ENCODE data around the gene MN1. TPM values are rescaled to one million over a fixed set of nuclear protein-coding genes. Genes with fewer than 3 reads are reported as not detected.

The MN1 gene
- total RNA-seq, 1 donor from 2014 or later = 0.07 TPM

GRCh38 chr22:27786291-27786932 is 15.1 kb downstream of the MN1 start:
- H3K4me3 Mint-ChIP-seq = no peak overlapping the region
- H3K9me3 Mint-ChIP-seq = no peaks in the 10 kb centered on the region
- no peaks in the 10 kb centered on the region for H3K36me3 Mint-ChIP-seq (ENCODE audit: low read depth)
- no peak for TF ChIP-seq CTCF (IDR thresholded peaks at IDR 0.05)
- DNase-seq = no peak
- intact Hi-C loops (cut with micrococcal nuclease) = no loop called here
- POLR2A ChIA-PET = no interaction called here
- no peak for ATAC-seq (ENCODE audit: low read depth)
- H3K27ac Mint-ChIP-seq = no peak overlapping the region
- CTCF ChIA-PET = no interaction called here
- peaks cover 4% of the 10 kb centered on the region for H3K27me3 Mint-ChIP-seq
- H3K4me1 Mint-ChIP-seq = no peaks in the 10 kb centered on the region

DNA sequence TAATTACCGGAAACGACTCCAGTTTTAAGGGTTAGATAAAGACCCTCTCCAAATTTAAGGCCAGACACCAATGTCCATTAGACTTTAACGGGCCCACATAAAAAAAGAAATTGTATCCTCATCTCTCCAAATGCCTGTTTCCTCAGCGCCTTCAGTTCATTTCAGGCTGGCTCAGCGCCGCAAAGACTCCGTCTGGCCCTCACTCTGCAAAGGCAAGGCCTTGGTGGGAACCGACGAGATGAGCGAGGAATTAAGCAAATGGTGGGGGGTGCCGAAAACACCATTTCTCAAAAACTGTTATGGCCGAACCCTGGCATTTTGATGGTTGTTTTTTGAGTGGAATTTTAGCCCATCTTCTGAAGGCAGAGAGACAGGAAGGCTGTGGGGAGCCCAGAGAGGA is 15.7 kb downstream of the MN1 start:
- Mint-ChIP-seq H3K27me3 (peaks cover 4% of the 10 kb centered on the region), H3K9me3 (no peaks in the 10 kb centered on the region), H3K27ac (no peak overlapping the region), H3K36me3 (ENCODE audit: low read depth) (no peaks in the 10 kb centered on the region), H3K4me1 (no peaks in the 10 kb centered on the region), H3K4me3 (no peak overlapping the region)
- ATAC-seq (ENCODE audit: low read depth) (no peak), DNase-seq (no peak)
- ChIA-PET CTCF (no interaction called here), POLR2A (no interaction called here)
- intact Hi-C loops (cut with micrococcal nuclease) = no loop called here
- no peak for TF ChIP-seq CTCF (IDR thresholded peaks at IDR 0.05)

DNA sequence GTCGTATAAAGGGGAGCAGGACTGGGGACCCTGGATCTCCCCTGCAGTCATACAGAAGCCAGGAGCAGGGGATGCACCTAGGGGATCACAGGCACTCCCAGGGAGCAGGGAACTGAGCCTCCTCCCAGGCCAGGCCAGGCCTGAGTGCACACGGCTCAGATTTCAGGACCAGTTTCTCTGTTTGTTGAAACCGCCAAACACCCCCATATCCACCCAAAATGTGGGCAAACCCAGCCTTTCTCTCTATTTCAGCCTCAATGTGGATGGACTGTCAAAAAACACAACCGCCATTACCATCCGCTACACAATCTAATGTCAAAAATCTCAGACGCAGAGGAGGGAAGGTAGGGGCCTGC is 17.5 kb downstream of the MN1 start:
- H3K4me3 Mint-ChIP-seq = no peak overlapping the region
- peaks cover 7% of the 10 kb centered on the region for H3K27me3 Mint-ChIP-seq
- no peaks in the 10 kb centered on the region for H3K4me1 Mint-ChIP-seq
- no peak for TF ChIP-seq CTCF (IDR thresholded peaks at IDR 0.05)
- no peak overlapping the region for H3K27ac Mint-ChIP-seq
- no peaks in the 10 kb centered on the region for H3K36me3 Mint-ChIP-seq (ENCODE audit: low read depth)
- DNase-seq (no peak), ATAC-seq (ENCODE audit: low read depth) (no peak)
- H3K9me3 Mint-ChIP-seq = no peaks in the 10 kb centered on the region
- ChIA-PET CTCF (no interaction called here), POLR2A (no interaction called here)
- intact Hi-C loops (cut with micrococcal nuclease) = no loop called here

DNA sequence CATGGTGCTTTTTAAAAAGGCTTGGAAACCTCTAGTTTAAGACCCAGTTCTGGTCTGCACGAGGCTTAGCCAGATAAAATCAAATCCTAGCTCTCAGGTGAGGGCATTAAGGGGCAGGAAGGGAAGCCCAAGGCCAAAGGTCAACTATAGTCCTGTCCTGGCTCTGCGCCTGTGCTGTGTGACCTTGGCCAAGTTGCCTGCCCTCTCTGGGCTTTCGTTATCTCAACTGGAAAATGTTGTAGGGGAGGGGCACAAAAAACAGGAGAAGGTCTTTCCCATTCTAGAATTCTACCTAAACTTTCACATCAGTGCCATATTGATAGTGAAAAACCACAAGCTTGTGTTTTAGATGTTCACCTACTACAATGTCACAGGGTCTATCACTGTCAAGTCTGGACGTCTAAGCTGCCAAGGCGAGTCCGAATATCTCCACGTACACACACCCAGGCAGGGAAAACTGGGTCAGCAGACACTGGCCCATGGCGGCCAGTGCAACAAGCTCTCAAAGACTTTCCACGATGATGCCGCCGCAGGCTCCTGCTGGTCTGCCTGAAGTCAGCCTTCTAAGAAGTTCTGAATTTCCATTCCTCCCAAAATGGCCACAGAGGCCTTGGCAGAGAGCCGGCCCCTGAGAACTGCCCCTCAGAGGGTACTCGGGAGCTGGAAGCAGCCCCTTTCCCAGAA is 18.0 kb downstream of the MN1 start:
- H3K27me3 Mint-ChIP-seq = peaks cover 7% of the 10 kb centered on the region
- TF ChIP-seq CTCF (IDR thresholded peaks at IDR 0.05) = no peak
- no peak overlapping the region for H3K4me3 Mint-ChIP-seq
- no peak for ATAC-seq (ENCODE audit: low read depth)
- no peaks in the 10 kb centered on the region for H3K9me3 Mint-ChIP-seq
- H3K4me1 Mint-ChIP-seq = no peaks in the 10 kb centered on the region
- no peak for DNase-seq
- no peaks in the 10 kb centered on the region for H3K36me3 Mint-ChIP-seq (ENCODE audit: low read depth)
- CTCF ChIA-PET = no interaction called here
- intact Hi-C loops (cut with micrococcal nuclease) = no loop called here
- no peak overlapping the region for H3K27ac Mint-ChIP-seq
- POLR2A ChIA-PET = no interaction called here

- no peak overlapping the region for H3K27ac Mint-ChIP-seq
- DNase-seq (no peak), ATAC-seq (ENCODE audit: low read depth) (no peak)
- no peak for TF ChIP-seq CTCF (IDR thresholded peaks at IDR 0.05)
- POLR2A ChIA-PET = no interaction called here
- peaks cover 14% of the 10 kb centered on the region for H3K27me3 Mint-ChIP-seq
- intact Hi-C loops (cut with micrococcal nuclease) = no loop called here
- no peak overlapping the region for H3K4me3 Mint-ChIP-seq
- H3K36me3 Mint-ChIP-seq (ENCODE audit: low read depth) = no peaks in the 10 kb centered on the region
- no peaks in the 10 kb centered on the region for H3K9me3 Mint-ChIP-seq
- CTCF ChIA-PET = no interaction called here
- H3K4me1 Mint-ChIP-seq = no peaks in the 10 kb centered on the region
Measured at GRCh38 chr22:27782088-27782487, 19.5 kb downstream of the MN1 start.

Data from activated B cell treated with CpG ODN at 0.5 μM for 24 hours (primary cell).